Activated CD4-positive, alpha-beta memory T cell treated with anti-CD3 and anti-CD28 coated beads for 36 hours (primary cell): Measurements from ENCODE around the gene U2AF2. TPM values are rescaled to one million over a fixed set of nuclear protein-coding genes. Genes with fewer than 3 reads are reported as not detected.

Experiments
- CTCF ChIA-PET: fragments of 350-600 bp; sonication (Branson Sonifier 250); formaldehyde crosslinking; loops from one replicate; lab custom pipeline; 2021; ENCODE audit warnings: antibody characterized with exemption, inconsistent platforms; lab: Charles Lee
- POLR2A ChIA-PET: fragments of 350-600 bp; sonication (Branson Sonifier 250); formaldehyde crosslinking; loops from one replicate; lab custom pipeline; 2021; ENCODE audit warnings: antibody characterized with exemption; lab: Charles Lee
- DNase-seq: peaks from one replicate; pipeline ENCODE4 v3.0.0-alpha.2; 2020
- H3K27ac Mint-ChIP-seq: one replicate; pipeline ENCODE4 v1.8.0; 2021; ENCODE audit warnings: mixed read lengths
- H3K27me3 Mint-ChIP-seq: one replicate; pipeline ENCODE4 v1.8.0; 2021; ENCODE audit warnings: mixed read lengths
- H3K36me3 Mint-ChIP-seq: one replicate; pipeline ENCODE4 v1.8.0; 2021; ENCODE audit warnings: mixed read lengths
- H3K4me1 Mint-ChIP-seq: one replicate; pipeline ENCODE4 v1.8.0; 2021; ENCODE audit warnings: low read depth, mixed read lengths
- H3K4me3 Mint-ChIP-seq: one replicate; pipeline ENCODE4 v1.8.0; 2021; ENCODE audit warnings: mild to moderate bottlenecking, mixed read lengths
- H3K9me3 Mint-ChIP-seq: one replicate; pipeline ENCODE4 v1.8.0; 2021; ENCODE audit warnings: mixed read lengths
- intact Hi-C: fragments of 100-400 bp; cut with micrococcal nuclease; formaldehyde crosslinking; loops from one replicate; pipeline ENCODE4 v1.15.1; 2023
- total RNA-seq, 2 experiments: library from RNA; stranded (reverse); gene quantifications; one replicate each; pipeline ENCODE4 v1.2.3, GENCODE V29; 2021

Gene U2AF2
- total RNA-seq, 2 experiments from 2014 or later, result 249 to 251 TPM

DNA sequence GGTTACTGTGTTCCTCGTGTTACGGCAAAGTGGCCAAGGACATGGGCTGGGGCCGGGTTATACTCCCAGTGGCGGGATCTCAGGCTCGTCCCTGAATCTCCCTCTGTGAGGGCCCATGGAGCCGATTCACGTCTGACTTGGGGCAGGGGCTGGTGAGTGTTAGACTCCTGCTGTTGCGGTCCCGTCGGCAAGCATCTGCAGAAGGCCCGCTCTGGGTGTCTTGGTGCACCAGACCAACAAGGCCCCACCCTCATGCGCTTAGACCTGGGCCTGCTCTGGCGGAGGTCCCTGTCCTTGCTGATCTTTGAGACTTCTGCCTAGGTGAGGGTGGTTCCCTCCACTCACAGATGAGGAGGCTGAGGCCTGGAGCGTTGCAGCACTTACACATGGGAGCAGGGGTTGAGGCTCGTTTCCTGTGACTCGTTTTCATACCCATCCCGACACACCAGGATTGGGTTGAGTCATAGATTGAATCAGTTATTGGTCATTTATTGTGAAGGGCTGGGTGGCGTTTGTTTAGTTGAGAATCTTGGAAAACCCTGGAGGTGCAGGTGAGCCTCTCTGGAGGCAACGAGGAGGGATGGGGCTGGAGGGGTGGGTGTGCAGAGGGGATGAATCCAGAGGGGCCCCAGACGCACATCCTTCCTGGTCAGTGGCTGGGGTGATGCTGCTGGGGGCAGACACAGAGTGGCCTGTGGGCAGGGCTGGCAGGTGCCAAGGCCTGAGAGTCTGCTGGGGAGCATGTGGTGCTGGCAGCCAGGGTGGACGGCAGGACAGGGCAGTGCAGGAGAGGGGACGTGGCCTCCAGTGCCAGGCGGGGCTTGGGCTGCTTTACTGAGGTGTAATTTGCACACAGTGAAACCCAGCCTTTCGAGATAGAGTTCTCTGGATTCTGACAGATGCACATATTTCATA lies 24.8 kb downstream of the U2AF2 start:
- intact Hi-C loops, result no loop called here
- H3K9me3 Mint-ChIP-seq, result no peaks in the 10 kb centered on the region
- H3K4me1 Mint-ChIP-seq, result peaks cover 38% of the 10 kb centered on the region
- POLR2A ChIA-PET, result no interaction called here
- H3K4me3 Mint-ChIP-seq, result no peak overlapping the region
- H3K27me3 Mint-ChIP-seq, result no peaks in the 10 kb centered on the region
- peak overlapping the region; percentile 70 for H3K27ac Mint-ChIP-seq
- peaks cover 21% of the 10 kb centered on the region for H3K36me3 Mint-ChIP-seq
- DNase-seq, result peak; percentile 32
- CTCF ChIA-PET, result no interaction called here

DNA sequence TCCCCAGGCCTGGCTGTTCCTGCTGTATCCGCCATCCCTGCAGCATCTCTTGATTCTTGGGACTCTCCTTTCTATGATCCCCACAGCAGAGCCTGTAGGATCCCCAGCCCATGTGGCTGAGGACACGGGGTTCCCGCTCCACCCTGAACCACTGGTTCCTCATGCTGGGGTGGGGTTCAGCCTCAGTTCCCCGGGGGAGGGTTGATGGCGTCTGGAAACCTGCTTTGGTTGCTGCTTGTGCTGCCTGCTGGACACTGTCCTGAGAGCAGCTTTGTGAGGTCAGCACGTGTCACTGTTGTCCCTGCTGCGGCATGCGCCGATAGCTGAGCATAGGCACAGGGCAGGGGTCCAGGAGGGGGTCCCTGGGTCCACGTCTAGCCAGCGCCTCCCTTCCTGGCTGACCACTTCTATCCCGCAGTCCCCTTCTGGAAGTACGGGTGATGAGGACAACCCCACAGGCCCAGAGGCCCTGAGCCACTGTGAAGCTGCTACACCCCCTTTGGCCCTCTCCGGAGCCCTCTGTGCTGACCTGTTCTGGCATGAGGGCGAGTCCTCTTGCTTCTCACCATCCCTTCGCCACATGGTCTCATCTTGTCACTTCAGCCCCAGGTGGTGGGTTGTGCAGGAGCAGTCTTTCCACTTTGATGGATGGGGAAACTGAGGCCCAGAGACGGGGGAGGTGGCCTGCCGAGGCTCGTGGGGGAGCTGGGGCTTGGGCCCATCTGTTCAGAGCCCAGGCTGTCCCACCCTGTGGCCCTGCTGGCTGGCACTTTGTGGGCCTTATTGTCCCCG lies 25.7 kb downstream of the U2AF2 start:
- H3K4me1 Mint-ChIP-seq, result peaks cover 38% of the 10 kb centered on the region
- ChIA-PET CTCF (no interaction called here), POLR2A (no interaction called here)
- no peak overlapping the region for H3K4me3 Mint-ChIP-seq
- no peaks in the 10 kb centered on the region for H3K27me3 Mint-ChIP-seq
- no peak overlapping the region for H3K27ac Mint-ChIP-seq
- no peak for DNase-seq
- intact Hi-C loops, result no loop called here
- H3K36me3 Mint-ChIP-seq, result peaks cover 20% of the 10 kb centered on the region
- no peaks in the 10 kb centered on the region for H3K9me3 Mint-ChIP-seq

DNA sequence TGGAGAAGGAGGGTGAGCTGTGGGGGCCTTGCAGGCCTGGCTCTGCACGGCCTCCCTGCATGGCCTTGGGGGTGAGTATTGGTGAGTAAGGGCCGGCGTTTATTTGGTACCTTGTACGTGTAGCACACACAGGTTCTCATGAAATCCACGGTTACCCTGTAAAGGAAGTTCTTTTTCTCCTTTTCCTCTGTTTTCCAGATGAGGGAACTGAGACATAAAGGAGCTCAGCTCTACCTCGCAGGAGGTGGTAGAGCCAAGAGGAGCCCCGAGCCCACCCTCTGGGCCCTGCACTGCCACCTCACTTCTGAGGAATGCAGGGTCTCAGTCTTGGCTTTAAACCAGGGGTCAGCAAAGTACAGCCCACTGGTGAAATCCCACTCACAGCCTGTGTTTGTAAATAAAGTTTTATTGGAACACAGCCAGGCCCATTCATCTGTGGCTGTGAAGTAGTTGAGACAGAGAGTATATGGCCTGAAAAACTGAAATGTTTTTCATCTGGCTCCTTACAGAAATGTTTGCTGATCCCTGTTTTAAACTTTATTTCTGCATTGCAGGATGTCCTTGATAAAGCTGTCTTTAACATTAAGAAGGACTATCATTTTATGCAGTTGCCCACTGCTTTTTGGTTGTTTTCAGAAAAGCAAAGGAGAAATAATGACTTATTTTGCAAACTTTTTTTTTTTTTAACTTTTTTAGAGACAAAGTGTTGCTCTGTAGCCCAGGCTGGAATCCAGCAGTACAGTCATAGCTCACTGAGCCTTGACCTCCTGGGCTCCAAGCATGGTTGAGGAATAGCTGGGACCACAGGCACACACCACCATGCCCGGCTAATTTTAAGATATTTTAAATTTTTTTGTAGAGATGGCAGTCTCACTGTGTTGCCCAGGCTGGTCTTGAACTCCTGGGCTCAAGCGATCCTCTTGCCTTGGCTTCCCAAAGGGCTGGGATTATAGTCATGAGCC lies 26.6 kb downstream of the U2AF2 start:
- Mint-ChIP-seq H3K36me3 (peaks cover 26% of the 10 kb centered on the region), H3K4me3 (no peak overlapping the region), H3K27ac (no peak overlapping the region), H3K4me1 (peaks cover 31% of the 10 kb centered on the region), H3K27me3 (no peaks in the 10 kb centered on the region), H3K9me3 (no peaks in the 10 kb centered on the region)
- ChIA-PET POLR2A (no interaction called here), CTCF (interaction anchor here (0.7 kb wide), 1 partner anchor 50 kb away, joined by 4 read pairs; no protein-coding TSS in a partner anchor)
- DNase-seq, result no peak
- intact Hi-C loops, result no loop called here

DNA sequence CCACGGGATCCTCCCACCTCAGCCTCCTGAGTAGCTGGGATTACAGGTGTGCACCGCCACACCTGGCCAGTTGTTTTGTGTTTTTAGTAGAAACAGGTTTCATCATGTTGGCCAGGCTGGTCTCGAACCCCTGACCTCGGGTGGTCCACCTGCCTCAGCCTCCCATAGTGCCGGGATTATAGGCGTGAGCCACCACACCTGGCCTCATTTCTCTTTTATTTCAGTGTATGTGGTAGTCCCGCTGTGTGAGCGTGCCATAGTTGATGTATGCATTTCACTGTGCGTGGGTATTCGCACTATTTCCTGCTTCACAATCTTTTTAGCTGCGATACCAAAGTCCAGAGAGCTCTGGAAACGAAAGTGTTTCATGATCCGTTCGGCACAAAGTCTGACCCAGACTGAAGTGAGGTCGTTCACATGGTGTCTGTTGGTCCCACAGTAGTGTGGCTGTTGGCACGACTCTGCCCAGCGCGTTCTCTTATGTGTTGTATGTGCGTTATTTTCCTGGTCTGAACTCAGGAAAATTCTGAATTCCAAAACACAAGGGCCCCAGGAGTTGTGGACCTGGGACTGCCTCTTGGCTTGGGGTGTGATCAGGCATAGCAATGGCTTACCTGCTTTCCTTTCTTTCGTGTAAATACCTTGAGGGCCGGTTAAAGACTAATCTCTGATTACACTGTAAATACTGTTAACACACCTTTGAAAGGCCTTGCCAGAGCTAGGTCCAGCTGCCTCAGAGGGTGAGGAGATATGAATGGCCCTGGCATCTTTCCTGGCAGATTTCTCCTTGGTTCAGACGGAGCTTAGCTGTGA lies 28.8 kb downstream of the U2AF2 start:
- DNase-seq, result no peak
- peaks cover 21% of the 10 kb centered on the region for H3K36me3 Mint-ChIP-seq
- POLR2A ChIA-PET, result no interaction called here
- peaks cover 10% of the 10 kb centered on the region for H3K4me1 Mint-ChIP-seq
- no peaks in the 10 kb centered on the region for H3K27me3 Mint-ChIP-seq
- CTCF ChIA-PET, result no interaction called here
- intact Hi-C loops, result no loop called here
- H3K27ac Mint-ChIP-seq, result no peak overlapping the region
- H3K9me3 Mint-ChIP-seq, result no peaks in the 10 kb centered on the region
- no peak overlapping the region for H3K4me3 Mint-ChIP-seq

DNA sequence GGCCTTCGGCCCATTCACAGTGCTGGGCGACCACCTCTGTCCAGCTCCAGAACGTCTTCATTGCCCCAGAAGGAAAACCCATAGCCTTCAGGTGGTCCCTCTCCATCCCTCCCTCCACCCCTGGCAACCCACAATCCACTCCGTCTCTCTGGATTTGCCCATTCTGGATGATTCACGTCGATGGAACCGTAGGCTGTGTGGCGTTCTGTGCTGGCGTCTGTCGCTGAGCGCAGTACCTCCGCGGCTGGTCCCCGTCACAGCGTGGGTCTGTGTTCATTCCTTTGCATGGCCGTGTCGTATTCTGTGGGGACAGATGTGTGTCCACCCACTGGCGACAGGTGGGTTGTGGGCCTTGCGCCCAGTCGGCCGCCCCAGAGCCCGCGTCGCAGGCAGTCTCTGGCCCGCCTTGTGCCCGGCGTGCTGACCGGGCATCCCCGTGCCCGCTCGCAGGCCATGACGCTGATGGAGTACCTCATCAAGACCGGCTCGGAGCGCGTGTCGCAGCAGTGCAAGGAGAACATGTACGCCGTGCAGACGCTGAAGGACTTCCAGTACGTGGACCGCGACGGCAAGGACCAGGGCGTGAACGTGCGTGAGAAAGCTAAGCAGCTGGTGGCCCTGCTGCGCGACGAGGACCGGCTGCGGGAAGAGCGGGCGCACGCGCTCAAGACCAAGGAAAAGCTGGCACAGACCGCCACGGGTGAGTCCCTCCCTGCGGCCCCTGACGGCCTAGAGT lies 30.3 kb downstream of the U2AF2 start:
- Mint-ChIP-seq H3K36me3 (peaks cover 17% of the 10 kb centered on the region), H3K4me3 (no peak overlapping the region), H3K4me1 (peaks cover 2% of the 10 kb centered on the region), H3K27ac (no peak overlapping the region), H3K27me3 (no peaks in the 10 kb centered on the region), H3K9me3 (no peaks in the 10 kb centered on the region)
- CTCF ChIA-PET, result no interaction called here
- DNase-seq, result no peak
- POLR2A ChIA-PET, result no interaction called here
- intact Hi-C loops, result no loop called here

DNA sequence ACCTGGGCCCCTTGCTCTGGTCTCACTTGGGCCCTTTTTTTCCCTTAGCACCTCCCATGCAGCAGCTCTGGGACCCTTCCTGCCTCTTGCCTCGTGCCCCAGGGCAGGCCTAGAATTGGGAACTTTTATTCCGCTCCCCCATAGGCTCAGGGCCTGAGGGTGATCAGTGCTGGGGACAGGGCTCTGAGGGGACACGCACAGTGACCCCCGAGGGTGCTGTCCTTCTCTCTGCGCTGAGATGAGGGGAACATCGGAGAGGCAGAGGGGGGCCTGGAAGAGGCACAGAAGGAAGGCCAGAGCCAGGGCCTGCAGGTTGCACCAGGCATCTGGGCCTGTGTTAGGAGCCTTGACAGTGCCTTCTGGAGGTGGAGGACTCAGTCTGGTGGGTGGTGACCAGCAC lies 30.9 kb downstream of the U2AF2 start:
- Mint-ChIP-seq H3K9me3 (no peaks in the 10 kb centered on the region), H3K4me3 (no peak overlapping the region), H3K27ac (no peak overlapping the region), H3K4me1 (peaks cover 2% of the 10 kb centered on the region), H3K36me3 (peaks cover 15% of the 10 kb centered on the region), H3K27me3 (no peaks in the 10 kb centered on the region)
- DNase-seq, result no peak
- CTCF ChIA-PET, result no interaction called here
- intact Hi-C loops, result no loop called here
- POLR2A ChIA-PET, result no interaction called here

DNA sequence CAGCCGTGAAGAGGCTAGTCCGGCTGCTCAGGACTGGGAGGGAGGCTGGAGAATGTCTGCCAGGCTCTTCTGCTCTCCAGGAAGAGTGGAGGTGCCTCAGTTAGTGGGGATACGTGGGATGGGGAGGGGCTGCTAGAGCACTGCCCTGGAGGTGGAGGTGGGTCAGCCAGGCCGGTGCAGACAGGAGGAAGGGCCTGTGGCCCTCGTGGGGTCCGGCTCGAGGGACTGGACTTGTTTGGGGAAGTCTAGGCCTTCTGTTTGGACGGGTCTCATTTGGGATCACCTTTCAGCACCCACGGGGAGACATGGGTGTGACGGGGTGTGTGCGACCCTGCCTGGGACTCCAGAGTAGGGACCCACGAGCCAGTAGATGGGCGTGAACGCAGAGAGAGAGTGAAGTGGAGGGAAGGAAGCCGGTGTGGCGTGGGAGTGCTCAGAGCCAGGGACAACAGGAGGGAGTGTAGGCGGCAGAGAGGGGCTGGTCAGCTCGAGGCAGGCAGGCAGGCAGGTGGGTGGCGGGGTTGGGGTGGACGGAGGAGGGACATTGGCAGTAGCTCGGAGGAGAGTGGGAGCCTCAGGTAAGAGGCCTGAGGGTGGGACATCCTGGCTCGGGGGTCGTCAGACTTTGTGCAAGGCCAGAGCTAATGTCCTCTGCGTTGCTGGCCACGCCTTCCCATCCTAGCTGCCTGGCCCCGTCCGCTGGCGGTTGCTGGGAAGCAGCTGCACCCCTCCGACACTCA lies 31.6 kb downstream of the U2AF2 start:
- Mint-ChIP-seq H3K4me1 (peaks cover 2% of the 10 kb centered on the region), H3K27me3 (no peaks in the 10 kb centered on the region), H3K9me3 (no peaks in the 10 kb centered on the region), H3K27ac (no peak overlapping the region), H3K36me3 (peaks cover 15% of the 10 kb centered on the region), H3K4me3 (no peak overlapping the region)
- ChIA-PET POLR2A (no interaction called here), CTCF (no interaction called here)
- DNase-seq, result no peak
- intact Hi-C loops, result no loop called here

DNA sequence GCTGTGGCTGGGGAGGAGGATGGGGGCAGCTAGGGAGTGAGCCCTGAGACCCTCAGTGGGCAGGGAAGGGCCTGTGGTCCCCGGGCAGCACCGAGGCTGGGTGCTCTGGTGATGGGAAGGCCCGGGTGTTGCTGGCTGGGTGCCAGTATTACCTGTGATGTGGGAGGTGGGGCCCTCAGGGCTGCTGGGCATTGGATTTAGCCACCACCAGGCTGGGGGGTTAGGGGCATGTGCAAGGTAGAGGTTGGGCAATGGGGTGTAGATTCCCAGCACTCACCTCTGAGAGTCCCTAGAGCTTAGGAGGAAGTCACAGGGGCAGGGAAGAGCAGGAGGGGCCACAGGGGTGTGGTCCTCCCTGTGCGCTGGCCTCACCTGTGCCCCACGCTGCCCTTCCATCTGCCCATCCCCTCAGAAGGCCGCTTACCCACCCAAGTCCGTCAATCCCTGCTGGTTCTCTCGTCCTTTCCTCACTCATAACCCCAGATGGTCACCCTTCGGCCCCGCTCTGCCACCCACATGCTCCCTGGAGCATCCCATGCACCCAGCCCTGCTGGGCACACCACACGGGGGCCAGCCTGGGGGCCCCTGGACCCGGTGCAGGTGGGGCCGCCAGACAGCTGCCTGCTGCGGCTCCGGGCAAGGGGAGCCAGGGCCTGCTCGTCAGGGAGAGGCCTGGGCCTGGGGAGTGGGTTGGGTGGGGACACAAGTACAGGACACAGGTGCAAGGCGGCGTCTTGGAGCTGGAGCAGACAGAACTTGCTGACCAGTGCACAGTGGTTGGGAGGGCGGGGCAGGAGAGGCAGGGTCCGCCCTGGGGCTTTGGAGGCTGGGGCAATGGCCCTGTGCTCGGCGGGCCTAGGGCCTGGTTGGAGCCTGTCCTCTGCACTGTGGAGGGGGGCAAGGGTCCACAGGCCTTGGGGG lies 32.7 kb downstream of the U2AF2 start:
- intact Hi-C loops, result no loop called here
- Mint-ChIP-seq H3K4me3 (no peak overlapping the region), H3K36me3 (peaks cover 15% of the 10 kb centered on the region), H3K27ac (no peak overlapping the region), H3K4me1 (peaks cover 2% of the 10 kb centered on the region), H3K27me3 (no peaks in the 10 kb centered on the region), H3K9me3 (no peaks in the 10 kb centered on the region)
- ChIA-PET CTCF (no interaction called here), POLR2A (no interaction called here)
- DNase-seq, result no peak

DNA sequence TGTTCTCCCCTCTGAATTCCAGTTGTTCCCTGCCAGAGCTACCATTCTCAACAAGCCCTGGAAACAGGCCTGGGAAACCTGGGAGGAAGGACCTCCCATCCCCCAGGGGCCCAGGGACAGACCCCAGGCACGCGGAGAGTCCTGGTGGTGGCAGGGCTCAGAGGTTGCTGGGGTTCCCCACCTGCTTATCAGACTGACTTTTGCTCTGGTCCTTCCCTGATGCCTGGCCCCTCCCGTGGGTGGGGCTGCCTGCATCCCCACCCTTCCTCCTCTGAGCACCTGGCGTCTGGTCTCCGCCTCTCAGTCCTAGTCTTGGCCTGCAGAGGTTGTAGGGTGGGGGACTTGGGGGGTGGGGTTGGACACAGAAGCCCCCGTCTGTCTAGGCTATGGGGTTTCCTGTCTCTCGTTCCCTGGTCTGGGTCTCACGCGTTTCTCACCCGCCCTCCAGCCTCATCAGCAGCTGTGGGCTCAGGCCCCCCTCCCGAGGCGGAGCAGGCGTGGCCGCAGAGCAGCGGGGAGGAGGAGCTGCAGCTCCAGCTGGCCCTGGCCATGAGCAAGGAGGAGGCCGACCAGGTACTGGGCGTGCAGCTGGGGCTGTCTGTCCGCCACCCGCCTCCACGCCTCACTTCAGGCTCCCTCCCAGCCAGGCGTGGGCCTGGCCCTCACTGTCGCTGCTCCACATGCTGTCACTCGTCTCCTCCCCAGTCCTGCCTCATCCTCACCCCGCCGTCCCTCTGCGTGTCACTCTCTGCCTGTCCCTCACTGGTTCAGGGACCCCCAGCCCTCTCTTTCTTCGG lies 33.8 kb downstream of the U2AF2 start:
- Mint-ChIP-seq H3K9me3 (no peaks in the 10 kb centered on the region), H3K27ac (no peak overlapping the region), H3K4me1 (peaks cover 2% of the 10 kb centered on the region), H3K4me3 (no peak overlapping the region), H3K27me3 (no peaks in the 10 kb centered on the region), H3K36me3 (peaks cover 18% of the 10 kb centered on the region)
- ChIA-PET CTCF (no interaction called here), POLR2A (no interaction called here)
- intact Hi-C loops, result no loop called here
- no peak for DNase-seq
